Upper lobe of right lung (tissue), 1 donor: ENCODE results near the gene RALGPS2. TPM values are rescaled to one million over a fixed set of nuclear protein-coding genes. Genes with fewer than 3 reads are reported as not detected.

Experiments used
- ATAC-seq: fragments of 200-7000 bp; cut with Tn5 transposase; one replicate; pipeline ENCODE4 v1.9.1; 2020; ENCODE audit warnings: mild to moderate bottlenecking, moderate library complexity
- DNase-seq: peaks from one replicate; pipeline ENCODE4 v3.0.0-alpha.2; 2020
- H3K27ac ChIP-seq: fragments of 200-600 bp; one replicate; pipeline ENCODE4 v1.8.0; 2022
- H3K27me3 ChIP-seq: fragments of 200-600 bp; one replicate; pipeline ENCODE4 v1.8.0; 2022; ENCODE audit warnings: mild to moderate bottlenecking
- H3K36me3 ChIP-seq: fragments of 200-600 bp; one replicate; pipeline ENCODE4 v1.8.0; 2022
- H3K4me1 ChIP-seq: fragments of 200-600 bp; one replicate; pipeline ENCODE4 v1.8.0; 2022
- H3K4me3 ChIP-seq: fragments of 200-600 bp; one replicate; pipeline ENCODE4 v1.8.0; 2022; ENCODE audit warnings: mild to moderate bottlenecking
- H3K9me3 ChIP-seq: fragments of 200-600 bp; one replicate; pipeline ENCODE4 v1.8.0; 2022
- CTCF ChIP-seq: fragments of 200-600 bp; IDR thresholded peaks from one replicate; pipeline ENCODE4 v1.8.0; 2022; ENCODE audit warnings: antibody characterized with exemption
- intact Hi-C: fragments of 100-400 bp; cut with DNase I; formaldehyde crosslinking; loops from one replicate; pipeline ENCODE4 v1.11.0; 2022
- total RNA-seq: library from RNA; stranded (reverse); fragmentation: NEBNext Ultra II Directional; extraction: Animal tissue kit (Norgen Biotek cat#: 25700); gene quantifications from one replicate; pipeline ENCODE4 v1.2.1, GENCODE V29; 2021
- donor health status: DM: no; HTN: yes; CAD: no; lungs with severe emphysema.

RALGPS2 gene
- total RNA-seq, 1 donor from 2014 or later: 5.3 TPM

GRCh38 chr1:178684111-178684510 lies 40.9 kb upstream of the RALGPS2 start:
- Histone ChIP-seq H3K36me3 (no peaks in the 10 kb centered on the region), H3K4me1 (no peaks in the 10 kb centered on the region), H3K9me3 (no peaks in the 10 kb centered on the region), H3K27ac (no peak overlapping the region), H3K27me3 (no peaks in the 10 kb centered on the region), H3K4me3 (no peak overlapping the region)
- intact Hi-C loops: no loop called here
- no peak for ATAC-seq
- TF ChIP-seq CTCF: no peak
- no peak for DNase-seq

GRCh38 chr1:178684542-178685000 lies 40.5 kb upstream of the RALGPS2 start:
- H3K9me3 ChIP-seq: no peaks in the 10 kb centered on the region
- no peak for TF ChIP-seq CTCF
- intact Hi-C loops: no loop called here
- no peaks in the 10 kb centered on the region for H3K4me1 ChIP-seq
- H3K36me3 ChIP-seq: no peaks in the 10 kb centered on the region
- H3K27me3 ChIP-seq: no peaks in the 10 kb centered on the region
- ATAC-seq (no peak), DNase-seq (no peak)
- no peak overlapping the region for H3K4me3 ChIP-seq
- no peak overlapping the region for H3K27ac ChIP-seq

- Histone ChIP-seq H3K36me3 (no peaks in the 10 kb centered on the region), H3K9me3 (no peaks in the 10 kb centered on the region), H3K4me1 (no peaks in the 10 kb centered on the region), H3K27me3 (no peaks in the 10 kb centered on the region), H3K4me3 (no peak overlapping the region), H3K27ac (no peak overlapping the region)
- ATAC-seq: no peak
- no peak for DNase-seq
- TF ChIP-seq CTCF: no peak
- intact Hi-C loops: no loop called here
Observed at GRCh38 chr1:178686407-178686806, 38.6 kb upstream of the RALGPS2 start.

GRCh38 chr1:178688244-178688643 lies 36.8 kb upstream of the RALGPS2 start:
- Histone ChIP-seq H3K4me1 (no peaks in the 10 kb centered on the region), H3K9me3 (no peaks in the 10 kb centered on the region), H3K27ac (no peak overlapping the region), H3K27me3 (no peaks in the 10 kb centered on the region), H3K4me3 (no peak overlapping the region), H3K36me3 (no peaks in the 10 kb centered on the region)
- intact Hi-C loops: no loop called here
- ATAC-seq (no peak), DNase-seq (no peak)
- TF ChIP-seq CTCF: no peak

- TF ChIP-seq CTCF: no peak
- no peaks in the 10 kb centered on the region for H3K36me3 ChIP-seq
- H3K4me1 ChIP-seq: no peaks in the 10 kb centered on the region
- H3K27ac ChIP-seq: no peak overlapping the region
- DNase-seq: no peak
- no peak overlapping the region for H3K4me3 ChIP-seq
- intact Hi-C loops: no loop called here
- H3K9me3 ChIP-seq: no peaks in the 10 kb centered on the region
- ATAC-seq: no peak
- H3K27me3 ChIP-seq: no peaks in the 10 kb centered on the region
Observed at GRCh38 chr1:178689769-178690168, 35.3 kb upstream of the RALGPS2 start.

GRCh38 chr1:178690496-178690895 lies 34.5 kb upstream of the RALGPS2 start:
- no peaks in the 10 kb centered on the region for H3K4me1 ChIP-seq
- H3K4me3 ChIP-seq: no peak overlapping the region
- H3K9me3 ChIP-seq: no peaks in the 10 kb centered on the region
- no peaks in the 10 kb centered on the region for H3K27me3 ChIP-seq
- ATAC-seq (no peak), DNase-seq (no peak)
- H3K36me3 ChIP-seq: no peaks in the 10 kb centered on the region
- TF ChIP-seq CTCF: no peak
- H3K27ac ChIP-seq: no peak overlapping the region
- intact Hi-C loops: no loop called here
